Suprapubic skin (tissue), 4 donors: ENCODE data around the gene SPATS2L.

Source experiments
- POLR2A ChIP-seq, 2 donors: fragments of 450-650 bp; IDR thresholded peaks; one replicate each; pipeline ENCODE4 v1.6.1; 2017; ENCODE audit warnings: antibody characterized with exemption in 2 of 2, mild to moderate bottlenecking in 2 of 2, moderate library complexity in 2 of 2
- POLR2AphosphoS5 ChIP-seq, 3 donors: sonication (generic); formaldehyde crosslinking; IDR thresholded peaks; one replicate each; pipeline ENCODE4 v1.6.1; 2017; ENCODE audit warnings: antibody characterized with exemption in 3 of 3
- TF ChIP-seq, protein P1 (sequence below), 2 donors: fragments of 200-600 bp in 1 of 2; fragments of 450-650 bp in 1 of 2; sonication (generic) in 1 of 2; IDR thresholded peaks; one replicate each; pipeline ENCODE4 v1.5.1; 2016 to 2019; ENCODE audit warnings: antibody characterized with exemption in 2 of 2, mild to moderate bottlenecking in 1 of 2, moderate library complexity in 1 of 2

DNA sequence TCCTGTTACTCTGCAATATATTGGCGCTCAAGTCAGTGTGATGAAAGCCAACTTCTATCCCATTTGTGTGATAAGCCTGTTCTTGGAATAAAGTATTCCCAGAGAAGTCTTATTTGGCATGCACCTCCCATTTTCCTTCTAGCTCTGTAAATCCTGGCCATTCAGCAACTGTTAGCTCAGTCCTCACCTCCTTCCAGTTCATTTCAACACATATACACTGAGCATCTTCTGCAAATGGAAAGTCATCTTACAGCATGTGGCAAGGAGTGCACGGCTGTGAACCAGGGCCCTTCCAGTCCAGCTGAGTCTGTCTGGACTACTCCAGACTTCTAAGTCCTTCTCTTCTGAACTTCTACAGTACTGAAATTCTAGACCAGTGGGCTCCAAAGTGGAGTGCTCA is 53.1 kb downstream of the SPATS2L start:
- TF ChIP-seq, protein P1, sequence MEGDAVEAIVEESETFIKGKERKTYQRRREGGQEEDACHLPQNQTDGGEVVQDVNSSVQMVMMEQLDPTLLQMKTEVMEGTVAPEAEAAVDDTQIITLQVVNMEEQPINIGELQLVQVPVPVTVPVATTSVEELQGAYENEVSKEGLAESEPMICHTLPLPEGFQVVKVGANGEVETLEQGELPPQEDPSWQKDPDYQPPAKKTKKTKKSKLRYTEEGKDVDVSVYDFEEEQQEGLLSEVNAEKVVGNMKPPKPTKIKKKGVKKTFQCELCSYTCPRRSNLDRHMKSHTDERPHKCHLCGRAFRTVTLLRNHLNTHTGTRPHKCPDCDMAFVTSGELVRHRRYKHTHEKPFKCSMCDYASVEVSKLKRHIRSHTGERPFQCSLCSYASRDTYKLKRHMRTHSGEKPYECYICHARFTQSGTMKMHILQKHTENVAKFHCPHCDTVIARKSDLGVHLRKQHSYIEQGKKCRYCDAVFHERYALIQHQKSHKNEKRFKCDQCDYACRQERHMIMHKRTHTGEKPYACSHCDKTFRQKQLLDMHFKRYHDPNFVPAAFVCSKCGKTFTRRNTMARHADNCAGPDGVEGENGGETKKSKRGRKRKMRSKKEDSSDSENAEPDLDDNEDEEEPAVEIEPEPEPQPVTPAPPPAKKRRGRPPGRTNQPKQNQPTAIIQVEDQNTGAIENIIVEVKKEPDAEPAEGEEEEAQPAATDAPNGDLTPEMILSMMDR (IDR thresholded peaks at IDR 0.05), result no peak
- TF ChIP-seq POLR2A (IDR thresholded peaks at IDR 0.05) (no peak), POLR2AphosphoS5 (IDR thresholded peaks at IDR 0.05) (no peak)
